GM12892 (cell line): ENCODE results near the gene HAPLN1.

ENCODE experiments used
- POLR2A ChIP-seq: IDR thresholded peaks from 2 replicates; pipeline ENCODE4 v1.6.1; 2011; ENCODE audit warnings: low read depth, low read length, control low read depth
- POLR2AphosphoS5 ChIP-seq: IDR thresholded peaks from 2 replicates; pipeline ENCODE4 v1.6.1; 2011; ENCODE audit warnings: low read depth, low read length, control low read depth
- TAF1 ChIP-seq: IDR thresholded peaks from 2 replicates; pipeline ENCODE4 v1.6.1; 2011; ENCODE audit warnings: low read depth, mild to moderate bottlenecking, control low read depth, low read length, borderline replicate concordance

DNA sequence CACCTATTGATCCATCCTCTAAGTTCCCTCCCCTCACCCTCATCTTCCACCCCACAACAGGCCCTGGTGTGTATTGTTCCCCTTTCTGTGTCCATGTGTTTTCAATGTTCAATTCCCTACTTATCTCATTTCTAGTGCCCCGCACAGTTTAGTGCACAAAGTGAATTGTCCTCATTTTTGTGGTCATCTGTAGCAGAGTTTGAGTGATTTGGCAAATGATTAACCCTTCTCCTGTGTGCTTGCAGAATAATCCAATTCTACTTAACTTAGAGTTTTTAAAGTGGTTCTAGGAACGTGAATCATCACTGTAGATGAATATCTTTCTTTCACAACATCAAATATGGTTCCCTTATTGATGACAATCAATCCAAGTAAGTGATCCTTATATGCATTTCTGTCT, 6.3 kb upstream of the HAPLN1 start:
- TF ChIP-seq POLR2AphosphoS5 = no peak
- no peak for TF ChIP-seq TAF1
- no peak for TF ChIP-seq POLR2A
